GM18870 (cell line): ENCODE data around the gene AUP1.
"Not testable (repeated sequence)": the region's sequence is repeated elsewhere in the genome, so short reads cannot be mapped to it uniquely, and the experiment has no call there.

ENCODE experiments used
- ATAC-seq: cut with Tn5 transposase; IDR thresholded peaks from one replicate; pipeline ENCODE4 v1.9.1; 2021; ENCODE audit warnings: moderate library complexity; ENCODE audit not compliant: unreplicated experiment

Gene AUP1

DNA sequence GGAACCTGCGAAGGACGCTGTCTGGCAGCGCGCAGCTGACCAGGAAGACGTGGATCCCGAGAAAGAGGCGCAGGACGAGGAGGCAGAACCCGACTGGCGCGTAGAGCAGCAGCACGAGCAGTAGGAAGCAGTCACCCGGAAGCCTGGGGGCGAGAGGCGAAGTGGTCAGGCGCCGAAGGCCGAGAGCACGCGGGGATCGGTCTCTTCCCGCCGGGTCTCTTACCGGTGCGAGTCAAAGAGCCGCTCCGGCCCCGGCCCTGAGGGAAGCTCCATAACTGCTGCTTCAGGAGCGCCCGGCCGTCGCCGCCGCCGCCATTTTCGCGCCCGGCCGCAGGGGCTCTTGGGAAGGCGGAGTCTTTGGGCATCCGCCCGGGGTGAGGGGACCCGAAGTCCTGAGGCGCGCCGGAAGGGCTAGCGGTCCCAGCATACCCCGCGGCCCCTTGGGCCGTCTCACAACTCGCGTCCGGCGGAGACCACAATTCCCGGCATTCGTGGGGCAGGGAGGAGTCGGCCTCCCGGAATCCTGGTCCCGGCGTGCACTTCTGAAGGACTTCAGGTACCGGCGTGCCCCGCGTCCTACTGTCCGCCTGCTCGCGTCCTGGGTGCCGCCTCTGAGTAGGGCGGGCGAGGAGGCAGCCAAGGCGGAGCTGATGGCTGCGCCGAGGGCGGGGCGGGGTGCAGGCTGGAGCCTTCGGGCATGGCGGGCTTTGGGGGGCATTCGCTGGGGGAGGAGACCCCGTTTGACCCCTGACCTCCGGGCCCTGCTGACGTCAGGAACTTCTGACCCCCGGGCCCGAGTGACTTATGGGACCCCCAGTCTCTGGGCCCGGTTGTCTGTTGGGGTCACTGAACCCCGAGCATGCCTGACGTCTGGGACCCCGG, at the start of gene AUP1, which contains the start of gene HTRA2:
Gene AUP1 (minus strand): TSS at position 350 of the 882 bp plus-strand sequence. CDS start 77 bp downstream, at position 273.
Gene HTRA2 (plus strand): TSS at position 577 of the 882 bp plus-strand sequence. CDS start 74 bp downstream, at position 651.
- peak; percentile 76 for ATAC-seq

DNA sequence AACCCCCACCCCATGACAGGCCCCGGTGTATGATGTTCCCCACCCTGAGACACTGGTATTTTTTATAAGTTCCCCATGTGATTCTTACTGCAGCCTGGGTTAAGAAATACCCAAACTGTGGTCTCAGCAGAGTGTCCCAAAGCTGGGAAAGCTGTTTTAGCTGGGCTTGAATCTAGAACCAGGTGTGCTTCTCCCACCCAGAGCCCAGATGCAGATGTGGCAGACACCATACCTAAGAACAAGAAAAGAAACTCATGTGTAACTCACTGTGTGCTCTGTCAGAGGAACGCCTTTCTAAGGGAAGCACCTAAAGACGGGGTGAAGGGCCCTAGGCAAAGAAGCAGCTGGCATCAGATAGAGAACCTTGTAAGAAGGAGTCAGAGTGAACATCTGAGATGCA, 48.9 kb upstream of the AUP1 start:
- no peak for ATAC-seq

DNA sequence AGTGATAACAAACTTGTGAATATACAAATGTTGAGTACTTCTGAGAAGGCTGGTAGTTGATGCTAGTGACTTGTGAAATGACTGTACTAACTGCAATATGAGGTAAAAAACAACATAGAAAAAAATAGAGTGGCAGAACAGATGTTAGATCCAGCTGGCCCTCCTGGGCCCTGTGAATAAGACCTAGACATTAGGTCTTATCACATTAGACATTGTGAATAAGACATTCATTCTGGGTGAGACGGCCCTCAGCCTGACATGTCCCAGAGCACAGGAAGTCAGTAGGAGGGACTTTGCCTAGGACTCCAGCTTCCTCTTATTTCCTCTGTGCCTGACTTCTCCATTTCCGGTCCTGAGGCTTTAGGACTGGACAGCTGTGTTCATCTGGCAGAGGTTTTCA, 47.9 kb upstream of the AUP1 start:
- no peak for ATAC-seq

GRCh38 chr2:74576863-74577229, 47.3 kb upstream of the AUP1 start:
- no peak for ATAC-seq

GRCh38 chr2:74576211-74576862, 46.8 kb upstream of the AUP1 start:
- ATAC-seq, result no peak

- no peak for ATAC-seq
Observed at GRCh38 chr2:74575320-74575719, 45.8 kb upstream of the AUP1 start.

DNA sequence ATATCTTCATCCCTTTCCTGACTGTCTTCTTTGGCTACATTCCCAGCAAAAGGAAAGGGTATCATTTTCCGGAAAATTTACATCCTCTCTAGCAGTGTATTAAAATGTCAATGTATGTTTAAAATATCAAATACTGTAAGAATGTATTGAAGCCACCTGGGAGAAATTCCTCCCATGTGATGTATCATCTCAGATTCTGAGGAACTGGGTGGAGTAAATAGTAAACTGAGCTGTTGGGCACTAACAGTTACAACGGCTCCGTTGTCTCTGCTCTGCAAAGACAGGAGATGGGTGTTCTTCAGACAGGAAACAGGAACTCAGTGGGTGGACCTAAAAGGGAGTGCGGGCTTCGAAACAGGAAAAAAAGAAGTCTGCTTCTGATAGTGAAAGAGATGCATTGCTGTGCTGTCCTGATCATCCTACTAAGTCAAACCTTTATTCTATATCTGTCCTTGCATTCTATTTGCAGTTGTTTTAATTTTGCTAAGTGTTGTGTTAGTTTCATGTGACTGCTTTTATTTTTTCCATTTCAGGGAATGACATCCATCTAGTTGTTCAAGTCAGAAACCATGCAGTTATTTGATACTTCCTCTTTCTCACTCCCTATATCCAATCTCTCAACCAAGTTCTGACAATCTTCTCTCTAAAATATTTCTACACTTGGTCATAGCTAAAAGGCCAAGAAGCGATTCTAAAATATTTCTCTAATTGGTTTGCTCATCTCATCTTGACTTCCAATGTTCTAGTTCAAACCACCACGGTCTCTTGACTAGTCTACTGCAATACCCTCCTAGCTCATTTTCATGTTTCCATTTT, 44.4 kb upstream of the AUP1 start:
- no peak for ATAC-seq

GRCh38 chr2:74572178-74572925, 42.8 kb upstream of the AUP1 start:
- no peak for ATAC-seq

GRCh38 chr2:74571058-74571457, 41.6 kb upstream of the AUP1 start:
- ATAC-seq, result peak; percentile 78

DNA sequence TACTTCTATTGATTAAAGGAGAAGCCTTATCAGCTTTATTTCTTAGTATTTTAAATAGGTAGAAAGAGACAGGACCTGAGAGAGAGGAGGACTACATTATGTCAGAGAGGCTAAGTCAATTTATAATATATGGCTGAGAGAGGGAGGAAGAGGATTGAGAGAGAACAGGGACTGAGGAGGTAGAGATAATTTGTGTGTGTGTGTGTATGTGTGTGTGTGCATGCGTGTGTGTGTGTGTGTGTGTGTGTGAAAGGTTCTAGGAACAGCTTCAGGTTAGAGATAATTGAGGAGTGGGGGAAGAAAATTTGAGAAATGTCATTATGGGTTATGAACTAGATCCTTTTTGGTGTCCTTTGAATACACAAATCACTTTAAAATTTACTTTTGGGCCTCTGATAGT, 40.2 kb upstream of the AUP1 start:
- ATAC-seq, result no peak

- ATAC-seq, result no peak
Observed at GRCh38 chr2:74567881-74568280, 38.4 kb upstream of the AUP1 start.

DNA sequence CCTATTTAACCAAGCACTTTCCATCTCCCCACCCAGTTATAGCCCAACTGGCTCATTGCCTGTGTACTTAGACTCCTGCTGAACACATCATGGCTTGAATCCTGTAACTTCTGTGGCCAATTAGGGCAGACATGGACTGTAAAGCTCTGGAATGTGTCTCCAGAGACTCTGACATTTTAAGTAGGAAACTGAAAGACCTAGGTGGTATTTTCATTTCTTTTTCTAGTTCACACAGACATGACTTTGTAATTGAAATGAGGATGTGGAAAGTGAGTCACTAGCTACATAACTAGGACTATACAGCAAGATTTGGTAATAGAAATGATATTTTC, 37.2 kb upstream of the AUP1 start:
- ATAC-seq, result no peak

DNA sequence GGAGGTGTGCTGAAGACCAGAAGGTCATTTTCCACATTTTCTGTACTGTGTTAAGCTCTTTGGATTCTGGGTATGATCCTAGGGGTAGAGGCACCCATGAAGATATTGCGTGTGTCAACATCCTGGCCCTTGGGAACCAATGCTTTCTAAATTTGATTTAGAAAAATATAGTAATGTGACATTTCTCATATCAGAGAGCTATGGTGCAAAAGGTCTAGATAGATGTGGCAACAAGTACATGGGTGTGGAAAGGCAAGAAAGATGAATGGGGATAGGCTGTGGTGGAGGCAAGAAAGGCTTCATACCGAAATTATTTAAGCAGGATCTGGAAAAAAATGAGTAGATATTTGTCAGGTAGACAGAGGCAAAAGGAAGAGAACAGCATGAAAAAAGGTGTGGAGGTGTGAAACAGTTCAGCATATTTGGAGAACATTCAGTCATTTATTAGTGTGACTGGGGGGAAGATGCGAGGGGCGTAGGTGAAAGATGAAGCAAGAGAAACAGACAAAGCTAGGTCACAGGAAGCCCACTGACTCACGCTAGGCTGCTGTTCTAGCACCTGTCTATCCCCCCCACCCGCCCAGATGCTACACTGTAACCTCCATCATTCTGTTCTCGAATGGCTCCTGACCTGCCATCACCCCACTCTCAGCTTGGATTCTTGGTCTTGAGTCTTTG, 36.7 kb upstream of the AUP1 start:
- ATAC-seq, result no peak

GRCh38 chr2:74564222-74564621, 34.7 kb upstream of the AUP1 start:
- ATAC-seq, result no peak

DNA sequence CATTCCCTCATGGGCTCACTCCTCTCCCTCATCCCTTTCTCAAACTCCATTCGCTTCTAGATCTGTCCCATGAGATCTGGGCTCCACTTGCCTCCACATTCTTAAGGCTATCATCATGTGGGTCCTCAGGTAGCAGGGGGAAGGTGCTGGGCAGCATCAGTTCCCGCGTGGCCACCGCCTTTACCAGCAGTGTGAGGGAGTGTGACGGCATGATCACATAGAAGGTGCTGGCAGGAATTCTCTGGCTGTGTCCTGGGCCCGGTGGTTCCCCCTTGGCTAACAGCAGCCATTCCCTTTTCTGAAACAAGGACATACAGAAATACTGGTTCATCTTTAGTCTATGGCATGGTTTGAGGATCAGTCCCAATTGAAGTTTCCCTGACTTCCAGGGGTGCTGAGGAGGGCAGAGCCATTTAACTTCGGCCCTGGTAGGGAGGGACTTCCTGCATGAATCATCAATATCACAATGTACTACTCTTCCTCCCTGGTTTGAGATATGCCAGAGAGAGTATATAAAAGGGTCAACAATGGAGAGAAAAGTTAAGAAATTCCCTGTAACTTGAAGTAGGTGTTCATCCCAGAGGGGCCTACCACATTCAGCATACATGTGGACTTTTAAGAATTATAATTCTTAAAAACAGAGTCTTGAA, 32.7 kb upstream of the AUP1 start:
- no peak for ATAC-seq

DNA sequence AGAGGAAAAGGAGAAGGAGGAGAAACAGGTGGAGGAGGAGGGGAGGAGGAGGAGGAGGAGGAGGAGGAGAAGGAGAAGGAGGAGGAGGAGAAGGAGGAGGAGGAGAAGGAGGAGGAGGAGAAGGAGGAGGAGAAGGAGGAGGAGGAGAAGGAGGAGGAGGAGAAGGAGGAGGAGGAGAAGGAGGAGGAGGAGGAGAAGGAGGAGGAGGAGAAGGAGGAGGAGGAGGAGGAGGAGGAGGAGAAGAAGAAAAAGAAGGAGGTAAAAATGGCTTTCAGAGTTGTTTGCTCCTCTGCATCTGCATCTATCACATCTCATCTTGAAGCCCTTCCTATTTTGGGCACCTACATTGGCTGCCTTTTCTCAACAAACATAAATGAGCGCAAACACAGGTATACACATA, 31.5 kb upstream of the AUP1 start:
- not testable (repeated sequence) for ATAC-seq

DNA sequence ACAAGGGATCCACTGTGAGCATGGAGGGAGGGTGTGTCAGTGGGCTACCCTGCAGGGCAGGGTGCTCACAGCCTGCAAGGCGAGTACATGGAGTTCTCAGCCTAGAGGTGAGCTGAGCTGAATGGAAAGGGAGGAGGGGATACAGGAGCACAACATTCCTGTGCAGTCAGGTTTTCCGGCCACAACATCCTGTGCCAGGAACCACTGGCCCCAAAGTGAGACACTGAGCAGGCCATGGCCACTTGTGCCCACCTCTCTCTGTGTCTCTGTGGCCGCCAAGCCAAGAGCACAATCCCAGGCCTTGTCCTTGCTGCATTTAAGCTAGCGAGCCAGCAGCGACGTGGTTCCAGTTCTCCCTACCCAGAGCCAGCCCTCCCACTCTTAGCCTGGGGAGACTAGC, 31.1 kb upstream of the AUP1 start:
- ATAC-seq, result no peak

- no peak for ATAC-seq
Observed at GRCh38 chr2:74559912-74560311, 30.4 kb upstream of the AUP1 start.

DNA sequence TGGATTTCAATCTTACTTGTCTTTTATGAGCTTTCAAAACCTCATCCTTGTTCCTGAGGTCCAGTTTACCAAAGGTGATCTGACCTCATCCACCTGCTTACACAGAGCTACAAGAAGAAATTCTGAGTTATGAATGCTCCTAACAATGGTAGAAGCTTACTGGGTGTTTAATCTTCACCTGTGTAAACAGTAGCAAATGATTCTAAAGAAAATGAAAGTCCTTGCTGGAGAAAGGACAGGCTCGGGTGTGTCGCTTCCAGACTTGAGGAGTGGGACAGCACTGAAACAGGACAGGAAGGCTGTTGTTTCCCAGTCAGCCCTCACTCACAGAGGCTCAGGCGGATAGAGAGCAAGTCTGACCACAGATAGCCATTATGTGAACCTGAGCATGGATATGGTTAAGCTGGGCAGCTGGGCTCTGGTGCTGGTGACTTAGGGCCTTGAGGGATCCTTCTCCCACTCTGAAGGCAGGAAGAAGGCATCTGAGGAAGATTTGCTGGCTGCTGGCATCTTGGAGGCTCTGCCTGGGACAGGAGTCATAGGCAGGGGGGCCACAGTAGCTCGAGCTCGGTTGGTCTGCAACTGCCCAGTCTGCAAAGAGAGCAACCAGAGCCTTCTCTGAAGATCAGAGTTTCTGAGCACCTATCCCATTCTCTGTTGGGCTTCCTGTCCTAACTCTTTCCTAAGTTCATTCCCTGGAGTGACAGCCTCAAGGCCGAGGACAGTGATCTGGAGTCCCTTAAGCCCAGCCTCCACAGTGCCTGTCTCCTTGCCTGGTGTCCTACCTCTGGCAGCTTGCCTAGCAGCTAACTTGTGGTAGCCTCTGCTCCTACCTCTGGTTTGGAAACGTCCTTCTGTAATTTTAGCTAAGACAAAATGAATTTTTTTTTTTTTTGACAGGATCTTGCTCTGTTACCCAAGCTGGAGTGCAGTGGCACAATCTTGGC, 29.1 kb upstream of the AUP1 start:
- no peak for ATAC-seq
